Stimulated activated CD8-positive, alpha-beta memory T cell treated with anti-CD3 and anti-CD28 coated beads, Interleukin-4, amount 100 ng/mL, for 24 hours (primary cell): ENCODE measurements around the gene FOXI1.
"Not testable (repeated sequence)": the region's sequence is repeated elsewhere in the genome, so short reads cannot be mapped to it uniquely, and the experiment has no call there.

ENCODE experiments used
- DNase-seq: peaks from one replicate; pipeline ENCODE4 v3.0.0-alpha.2; 2020; ENCODE audit warnings: low read depth

FOXI1 gene

GRCh38 chr5:170126061-170126460 is 20.4 kb downstream of the FOXI1 start:
- no peak for DNase-seq

DNA sequence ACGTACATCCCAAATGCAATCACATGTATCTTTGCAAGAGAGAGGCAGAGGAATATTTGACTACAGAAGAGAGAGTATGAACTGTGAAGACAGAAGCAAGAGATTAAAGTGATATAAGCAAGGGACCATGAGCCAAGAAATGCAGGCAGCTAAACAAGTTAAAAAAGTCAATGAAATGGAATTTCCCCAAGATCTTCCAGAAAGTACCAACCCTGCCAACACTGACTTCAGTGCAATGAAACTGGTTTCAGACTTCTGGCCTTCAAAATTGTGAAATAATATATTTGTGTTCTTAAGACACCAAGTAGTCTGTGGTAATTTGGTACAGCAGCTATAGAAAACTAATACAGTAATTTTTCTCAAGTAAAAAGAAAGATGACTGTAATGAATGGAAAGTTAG is 20.9 kb downstream of the FOXI1 start:
- no peak for DNase-seq

DNA sequence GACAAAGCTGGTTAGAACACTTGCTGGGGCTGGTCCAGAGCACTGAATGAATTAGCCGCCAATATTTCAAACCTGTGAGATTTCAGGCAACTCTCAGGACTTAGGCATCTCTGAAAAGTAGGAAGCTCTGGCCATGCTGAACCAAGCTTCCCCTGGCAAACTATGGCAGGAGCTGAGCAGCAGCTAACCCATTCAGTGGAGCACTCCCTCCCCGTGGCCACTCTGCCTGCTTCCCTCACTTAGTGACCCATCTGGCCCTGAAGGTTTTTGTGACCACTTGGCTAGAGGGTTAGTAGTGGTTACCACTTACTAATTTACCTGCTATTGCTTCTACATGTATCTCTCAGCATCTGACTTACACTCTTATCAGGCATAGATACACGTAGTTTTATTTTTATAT is 25.5 kb downstream of the FOXI1 start:
- DNase-seq: no peak

DNA sequence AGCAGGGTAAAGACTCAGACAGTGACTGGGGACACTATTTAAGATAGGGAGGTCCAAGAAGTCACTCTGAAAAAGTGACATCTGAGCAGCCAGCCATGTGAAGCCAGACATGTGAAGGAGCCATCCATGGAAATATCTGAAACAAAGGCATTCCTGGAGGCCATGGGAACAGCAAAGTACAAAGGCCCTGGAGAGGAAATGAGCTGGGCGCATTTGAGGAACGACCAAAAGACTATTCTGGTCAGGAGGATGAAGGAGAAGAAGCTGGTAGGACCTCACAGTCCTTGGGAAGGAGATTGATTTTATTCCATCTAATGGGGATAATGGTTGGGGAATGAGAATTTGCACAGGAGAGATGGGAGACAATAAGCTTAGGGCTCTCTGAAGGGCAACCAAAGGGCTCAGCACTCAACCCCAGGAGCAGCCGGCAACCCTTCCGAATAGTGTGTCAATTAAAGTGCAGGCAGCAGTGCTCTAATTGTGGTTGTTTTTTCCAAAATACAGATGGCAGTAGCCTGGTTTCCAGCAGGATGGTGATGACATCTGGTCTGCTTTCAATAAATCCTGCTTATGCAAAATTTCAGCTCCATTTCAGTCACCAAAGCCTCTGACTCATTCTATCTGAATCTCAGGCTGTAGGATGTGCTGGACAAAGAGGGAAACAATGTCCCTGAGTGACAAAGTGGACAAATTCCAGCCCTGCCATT is 26.7 kb downstream of the FOXI1 start:
- DNase-seq: no peak

GRCh38 chr5:170132976-170133448 is 27.3 kb downstream of the FOXI1 start:
- no peak for DNase-seq

- no peak for DNase-seq
These were observed 30.2 kb downstream of the FOXI1 start for GRCh38 chr5:170135796-170136490.

GRCh38 chr5:170136506-170136905 is 30.8 kb downstream of the FOXI1 start:
- DNase-seq: no peak

DNA sequence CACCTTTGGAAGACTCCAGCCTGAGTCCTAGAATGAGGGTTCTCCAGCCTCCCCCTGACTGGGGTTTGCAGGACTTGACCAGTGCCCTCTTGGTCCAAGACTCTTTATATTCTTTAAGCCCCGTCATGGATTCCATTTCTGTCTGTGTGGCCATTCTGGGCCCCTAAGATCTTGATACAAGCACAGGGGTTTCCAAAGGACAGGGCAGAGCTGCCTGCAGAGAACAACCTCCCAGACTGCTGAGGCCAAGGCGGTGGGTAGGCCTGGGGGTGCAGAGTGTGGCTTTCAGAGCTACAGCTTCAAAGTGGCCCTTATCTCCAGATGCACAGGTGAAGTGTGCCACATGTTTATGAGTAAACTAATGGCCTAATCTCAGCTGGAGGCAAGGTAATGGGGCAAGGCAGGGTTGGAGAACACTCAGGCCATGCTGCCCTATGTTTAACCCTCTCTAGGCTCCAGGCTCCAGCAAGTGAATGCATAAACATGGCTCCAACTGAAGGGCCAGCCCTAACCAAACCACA is 32.1 kb downstream of the FOXI1 start:
- no peak for DNase-seq

GRCh38 chr5:170138273-170138672 is 32.6 kb downstream of the FOXI1 start:
- no peak for DNase-seq

- no peak for DNase-seq
These were observed 34.2 kb downstream of the FOXI1 start for GRCh38 chr5:170139786-170140335.

- not testable (repeated sequence) for DNase-seq
These were observed 35.5 kb downstream of the FOXI1 start for GRCh38 chr5:170141196-170141595.

GRCh38 chr5:170141636-170142035 is 35.9 kb downstream of the FOXI1 start:
- no peak for DNase-seq

GRCh38 chr5:170142196-170142595 is 36.5 kb downstream of the FOXI1 start:
- DNase-seq: no peak

- no peak for DNase-seq
These were observed 37.4 kb downstream of the FOXI1 start for GRCh38 chr5:170143091-170143490.

DNA sequence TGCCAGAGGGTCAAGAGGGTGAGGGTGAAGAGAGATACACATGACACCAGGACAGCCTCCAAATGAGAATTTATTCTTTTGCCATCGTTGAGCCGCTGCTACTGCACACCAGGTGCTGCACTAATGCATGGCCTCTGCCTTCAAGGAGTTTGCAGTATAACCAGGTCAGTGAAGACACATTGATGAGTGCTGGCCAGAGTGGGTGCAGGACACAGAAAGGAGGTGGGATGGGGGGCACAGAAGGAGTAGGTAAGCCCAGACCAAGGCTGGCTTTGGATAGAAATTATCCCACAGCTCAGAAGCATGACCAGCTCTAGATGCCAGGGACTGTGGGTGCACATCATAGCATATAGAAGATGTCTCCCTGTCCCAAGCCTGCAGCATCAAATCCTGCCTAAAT is 38.0 kb downstream of the FOXI1 start:
- no peak for DNase-seq

DNA sequence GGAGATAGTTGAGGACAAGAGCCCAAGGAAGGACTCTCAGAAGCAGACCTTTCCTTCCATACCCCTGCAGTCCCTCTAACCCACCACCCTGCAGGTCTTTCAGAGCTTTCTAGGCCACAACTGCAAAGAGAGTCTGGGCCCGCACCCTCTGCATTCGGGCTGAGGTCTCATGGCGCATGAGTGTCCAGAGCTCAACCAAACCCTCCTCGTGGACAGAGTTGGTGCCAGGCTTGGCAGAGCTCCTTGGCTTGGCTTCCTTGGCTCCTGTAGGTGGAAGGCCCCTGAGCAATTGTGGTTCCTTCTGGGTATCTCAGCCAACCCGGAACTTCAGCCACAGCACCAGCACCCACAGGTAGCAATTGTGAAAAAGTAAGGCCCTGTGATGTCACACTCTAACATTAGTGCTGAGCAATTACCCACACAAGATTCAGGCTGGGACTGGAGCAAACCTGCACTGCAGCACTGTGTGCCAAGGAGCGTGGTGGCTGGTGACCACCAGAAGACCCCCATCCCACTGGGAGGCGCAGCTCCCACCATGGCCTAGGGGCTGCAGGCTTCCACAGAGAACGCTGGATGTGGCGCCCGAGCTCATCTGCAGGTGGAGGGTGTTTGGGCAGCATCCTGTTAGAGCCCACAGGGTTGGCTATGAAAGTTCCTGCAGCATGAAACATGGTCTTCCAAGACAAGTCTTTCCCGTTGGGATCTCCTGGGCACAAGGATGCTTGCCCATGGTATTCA is 38.8 kb downstream of the FOXI1 start:
- no peak for DNase-seq

GRCh38 chr5:170145462-170145861 is 39.8 kb downstream of the FOXI1 start:
- DNase-seq: no peak

- DNase-seq: no peak
These were observed 41.5 kb downstream of the FOXI1 start for GRCh38 chr5:170147051-170147752.

GRCh38 chr5:170147753-170148264 is 42.1 kb downstream of the FOXI1 start:
- no peak for DNase-seq

DNA sequence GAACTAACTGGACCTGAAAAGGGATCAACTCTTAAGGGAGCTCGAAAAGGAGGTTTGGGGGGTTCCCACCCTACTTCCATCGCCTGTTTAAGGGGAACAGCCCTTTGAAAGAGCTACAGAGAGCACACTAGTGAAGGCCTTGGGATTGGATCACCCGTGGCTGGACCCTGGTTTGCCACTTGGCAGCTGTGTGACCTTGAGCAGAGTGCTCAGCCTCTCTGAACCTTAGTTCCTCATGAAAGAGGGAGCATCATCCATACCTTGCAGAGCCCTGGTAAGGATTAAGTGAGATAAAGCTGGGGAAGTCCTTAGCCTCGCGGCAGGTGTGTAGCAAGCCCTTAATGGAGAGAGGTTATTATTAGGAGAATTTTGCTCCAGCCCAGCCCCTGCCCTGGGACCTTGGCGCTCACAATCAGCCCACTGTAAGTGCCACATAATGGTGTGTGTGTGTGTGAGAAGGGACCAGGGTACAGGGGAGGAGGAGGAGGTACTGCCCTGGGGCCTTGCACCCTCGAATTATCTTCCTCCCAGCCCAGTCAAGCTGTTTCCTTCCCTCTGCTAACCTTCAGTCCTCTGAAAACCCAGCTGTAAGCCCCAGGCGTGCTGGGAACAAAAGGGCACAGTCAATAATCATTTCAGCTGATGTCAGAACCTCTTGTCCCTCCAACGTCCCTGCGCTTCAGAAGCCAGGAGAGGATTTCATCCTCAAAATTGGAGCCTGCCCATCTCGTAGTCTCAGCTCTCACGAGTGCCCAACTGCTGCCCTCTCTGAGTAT is 42.9 kb downstream of the FOXI1 start:
- no peak for DNase-seq

- no peak for DNase-seq
These were observed 43.5 kb downstream of the FOXI1 start for GRCh38 chr5:170149206-170149515.
